Mucosa of gallbladder (tissue), 1 donor: ENCODE results near the gene GIMD1. TPM values are rescaled to one million over a fixed set of nuclear protein-coding genes. Genes with fewer than 3 reads are reported as not detected.

Source experiments
- DNase-seq: peaks from one replicate; pipeline ENCODE4 v3.0.0-alpha.2; 2020; ENCODE audit warnings: low spot score
- total RNA-seq: library from RNA; stranded (reverse); gene quantifications from one replicate; pipeline ENCODE4 v1.2.1, GENCODE V29; 2021
- donor health status: DM: no; HTN: no; CAD: no.

GIMD1 gene
- total RNA-seq, 1 donor from 2014 or later, result 34.1 TPM

DNA sequence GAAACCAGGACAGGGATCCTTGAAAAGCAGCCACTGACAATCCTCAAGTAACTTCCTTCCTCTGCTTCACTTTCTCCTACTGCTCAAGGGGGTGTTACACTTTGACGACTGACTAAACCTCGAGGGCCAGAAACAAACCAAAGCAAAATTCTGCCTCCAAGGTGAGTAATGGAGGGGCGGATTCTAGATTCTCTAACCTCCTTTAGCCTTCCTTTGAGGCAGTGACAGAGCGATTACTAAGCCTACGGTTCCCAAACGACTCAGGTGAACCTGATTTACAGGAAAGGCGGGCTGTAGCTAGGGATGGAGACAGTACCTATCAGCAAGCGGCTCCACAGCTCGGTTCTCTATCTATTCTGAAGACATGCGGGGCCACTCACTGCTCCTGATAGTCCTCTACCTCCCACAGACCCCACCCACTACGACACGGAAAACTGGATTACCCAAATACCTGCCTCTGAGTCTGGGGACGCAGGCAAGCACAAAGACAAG lies 53.1 kb downstream of the GIMD1 start:
- DNase-seq, result no peak

DNA sequence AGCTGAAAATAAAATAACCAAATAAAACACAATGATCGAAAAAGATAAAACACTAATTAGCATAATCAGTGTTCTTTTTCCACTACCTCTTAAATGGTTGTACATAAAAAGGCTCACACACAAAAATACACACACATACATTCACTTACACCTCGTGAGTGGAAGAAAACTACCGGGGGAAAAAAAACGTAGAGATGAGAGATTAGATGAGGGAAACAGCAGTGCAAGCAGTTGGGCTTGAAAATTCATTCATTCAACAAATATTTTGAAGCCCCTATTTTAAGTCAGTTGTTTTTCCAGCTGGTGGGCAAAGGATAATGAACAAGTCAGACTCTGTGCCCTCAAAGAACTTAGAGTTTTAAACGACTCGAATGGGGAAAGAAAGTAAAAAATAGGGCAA lies 53.6 kb downstream of the GIMD1 start:
- DNase-seq, result no peak

- DNase-seq, result no peak
These were observed 55.5 kb downstream of the GIMD1 start for GRCh38 chr4:106312997-106313522.

DNA sequence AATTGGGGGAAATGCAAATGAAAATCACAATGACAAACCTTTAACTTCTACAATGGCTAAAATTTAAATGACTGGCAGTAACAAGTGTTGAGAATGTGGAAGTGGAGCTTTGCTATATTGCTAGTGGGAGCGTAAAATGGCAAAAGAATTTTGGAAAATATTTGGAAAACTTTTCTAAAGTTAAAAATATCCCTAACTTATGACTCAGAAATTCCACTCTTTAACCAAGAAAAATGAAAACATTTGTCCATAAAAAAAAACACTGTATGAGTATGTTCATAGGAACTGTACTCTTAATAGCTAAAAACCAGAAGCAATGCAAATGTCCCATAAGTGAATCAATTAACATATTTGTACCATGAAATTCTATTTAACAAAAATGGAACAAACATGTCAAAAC lies 56.2 kb downstream of the GIMD1 start:
- DNase-seq, result no peak

Other genes starting within 250 kb of the GIMD1 start
- 70.6 TPM for gene TBCK, start 52.6 kb downstream of the GIMD1 start, total RNA-seq
- gene AIMP1, start 52.2 kb downstream of the GIMD1 start, total RNA-seq, result 46.0 TPM